SHP77 treated with DMSO at 0.1 percent for 48 hours (cell line): ENCODE data around the gene DUSP18.
A peak's percentile ranks its signal among the peaks of the same experiment; 100 is the strongest.
"Not testable (repeated sequence)": the region's sequence is repeated elsewhere in the genome, so short reads cannot be mapped to it uniquely, and the experiment has no call there.

ENCODE experiments used
- DNase-seq: peaks from one replicate; lab custom pipeline; 2025; lab: John Stamatoyannopoulos, UW

Gene DUSP18

GRCh38 chr22:30667494-30668385 is at the start of gene DUSP18:
Gene DUSP18 (minus strand): TSS chr22:30667875. CDS start chr22:30664003, 3,872 bp downstream.
- DNase-seq = peak; percentile 64

- DNase-seq = no peak
Observed at GRCh38 chr22:30714062-30714461, 46.4 kb upstream of the DUSP18 start.

- no peak for DNase-seq
Observed at GRCh38 chr22:30712094-30712493, 44.4 kb upstream of the DUSP18 start.

- DNase-seq = not testable (repeated sequence)
Observed at GRCh38 chr22:30709980-30710379, 42.3 kb upstream of the DUSP18 start.

GRCh38 chr22:30705710-30706651 is 38.3 kb upstream of the DUSP18 start:
- no peak for DNase-seq

- no peak for DNase-seq
Observed at GRCh38 chr22:30704978-30705377, 37.3 kb upstream of the DUSP18 start.

GRCh38 chr22:30702856-30703255 is 35.2 kb upstream of the DUSP18 start:
- DNase-seq = no peak

GRCh38 chr22:30701872-30702271 is 34.2 kb upstream of the DUSP18 start:
- DNase-seq = no peak

- no peak for DNase-seq
Observed at GRCh38 chr22:30697975-30698374, 30.3 kb upstream of the DUSP18 start.

- DNase-seq = no peak
Observed at GRCh38 chr22:30695871-30696655, 28.4 kb upstream of the DUSP18 start.

GRCh38 chr22:30695351-30695851 is 27.7 kb upstream of the DUSP18 start:
- DNase-seq = no peak

GRCh38 chr22:30694640-30695350 is 27.1 kb upstream of the DUSP18 start, which contains the start of gene OSBP2:
Gene OSBP2 (plus strand): TSS chr22:30694874. CDS start chr22:30694910, 36 bp downstream.
- peak; percentile 10 for DNase-seq

GRCh38 chr22:30694171-30694639 is 26.5 kb upstream of the DUSP18 start:
- DNase-seq = peak; percentile 56

- no peak for DNase-seq
Observed at GRCh38 chr22:30691204-30691603, 23.5 kb upstream of the DUSP18 start.

- no peak for DNase-seq
Observed at GRCh38 chr22:30689622-30690021, 21.9 kb upstream of the DUSP18 start.

GRCh38 chr22:30687358-30687757 is 19.7 kb upstream of the DUSP18 start:
- no peak for DNase-seq

GRCh38 chr22:30685178-30685577 is 17.5 kb upstream of the DUSP18 start:
- DNase-seq = no peak

GRCh38 chr22:30681831-30682230 is 14.2 kb upstream of the DUSP18 start:
- DNase-seq = no peak

GRCh38 chr22:30680991-30681770 is 13.5 kb upstream of the DUSP18 start:
- no peak for DNase-seq
